Astrocyte of the spinal cord (primary cell): ENCODE data around the gene SLC25A34.

Experiments used
- DNase-seq: peaks from one replicate; pipeline ENCODE4 v3.0.0; 2011; ENCODE audit warnings: low read depth, low spot score
- H3K4me3 ChIP-seq: 2 replicates; pipeline ENCODE4 v1.5.1; 2011; ENCODE audit warnings: low read depth, mild to moderate bottlenecking, low read length, moderate library complexity
- CTCF ChIP-seq: IDR thresholded peaks from 2 replicates; pipeline ENCODE4 v1.5.1; 2012; ENCODE audit warnings: low read depth, mild to moderate bottlenecking, low read length, inconsistent platforms
- in situ Hi-C: cut with HindIII; loops from 2 replicates; pipeline ENCODE4 v1.10.0; 2017; ENCODE audit warnings: low sequenced_read_pairs

Gene SLC25A34

GRCh38 chr1:15727424-15727823 is 8.6 kb upstream of the SLC25A34 start:
- TF ChIP-seq CTCF: no peak
- in situ Hi-C loops: no loop called here
- no peak for DNase-seq
- H3K4me3 ChIP-seq: no peak overlapping the region

GRCh38 chr1:15727866-15728534 is 8.1 kb upstream of the SLC25A34 start:
- no peak overlapping the region for H3K4me3 ChIP-seq
- TF ChIP-seq CTCF: no peak
- no peak for DNase-seq
- in situ Hi-C loops: no loop called here

- TF ChIP-seq CTCF: no peak
- in situ Hi-C loops: no loop called here
- H3K4me3 ChIP-seq: no peak overlapping the region
- DNase-seq: no peak
These were observed 7.0 kb upstream of the SLC25A34 start for GRCh38 chr1:15728937-15729657.

- TF ChIP-seq CTCF: no peak
- in situ Hi-C loops: no loop called here
These were observed 5.6 kb upstream of the SLC25A34 start for GRCh38 chr1:15730423-15730822.

GRCh38 chr1:15730936-15731335 is 5.1 kb upstream of the SLC25A34 start:
- no peak overlapping the region for H3K4me3 ChIP-seq
- in situ Hi-C loops: no loop called here
- no peak for TF ChIP-seq CTCF
- DNase-seq: no peak

More at GRCh38 chr1:15730423-15730822, 5.6 kb upstream of the SLC25A34 start:
- no peak overlapping the region for H3K4me3 ChIP-seq
- DNase-seq: no peak

- no peak for DNase-seq
- H3K4me3 ChIP-seq: no peak overlapping the region
- in situ Hi-C loops: no loop called here
- TF ChIP-seq CTCF: no peak
These were observed 4.0 kb upstream of the SLC25A34 start for GRCh38 chr1:15731735-15732685.
